C4-2B (cell line): Measurements from ENCODE around the gene THBS3.
"Not testable (repeated sequence)": the region's sequence is repeated elsewhere in the genome, so short reads cannot be mapped to it uniquely, and the experiment has no call there.

Experiments used
- H3K27ac ChIP-seq: fragments of 450-650 bp; 2 replicates; pipeline ENCODE4 v1.5.1; 2017
- ZFX ChIP-seq: fragments of 450-650 bp; IDR thresholded peaks from 2 replicates; pipeline ENCODE4 v1.6.1; 2017
- TF ChIP-seq, protein P1 (sequence below): fragments of 450-650 bp; conservative IDR thresholded peaks from 2 replicates; pipeline ENCODE4 v1.5.1; 2017; ENCODE audit warnings: mild to moderate bottlenecking

THBS3 gene

DNA sequence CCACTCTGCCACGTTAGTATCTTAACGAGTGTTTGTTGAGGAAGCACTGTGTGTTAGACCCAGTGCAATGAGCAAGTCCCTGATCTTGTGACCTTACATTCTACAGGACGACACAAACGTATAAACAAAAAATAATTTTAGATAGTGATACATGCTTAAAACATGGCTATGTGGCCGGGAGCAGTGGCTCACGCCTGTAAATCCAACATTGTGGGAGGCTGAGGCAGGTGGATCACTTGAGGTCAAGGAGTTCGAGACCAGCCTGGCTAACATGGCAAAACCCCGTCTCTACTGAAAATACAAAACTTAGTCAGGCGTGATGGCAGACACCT lies 20.4 kb upstream of the THBS3 start:
- peak overlapping the region; percentile 80 for H3K27ac ChIP-seq
- TF ChIP-seq, protein P1, sequence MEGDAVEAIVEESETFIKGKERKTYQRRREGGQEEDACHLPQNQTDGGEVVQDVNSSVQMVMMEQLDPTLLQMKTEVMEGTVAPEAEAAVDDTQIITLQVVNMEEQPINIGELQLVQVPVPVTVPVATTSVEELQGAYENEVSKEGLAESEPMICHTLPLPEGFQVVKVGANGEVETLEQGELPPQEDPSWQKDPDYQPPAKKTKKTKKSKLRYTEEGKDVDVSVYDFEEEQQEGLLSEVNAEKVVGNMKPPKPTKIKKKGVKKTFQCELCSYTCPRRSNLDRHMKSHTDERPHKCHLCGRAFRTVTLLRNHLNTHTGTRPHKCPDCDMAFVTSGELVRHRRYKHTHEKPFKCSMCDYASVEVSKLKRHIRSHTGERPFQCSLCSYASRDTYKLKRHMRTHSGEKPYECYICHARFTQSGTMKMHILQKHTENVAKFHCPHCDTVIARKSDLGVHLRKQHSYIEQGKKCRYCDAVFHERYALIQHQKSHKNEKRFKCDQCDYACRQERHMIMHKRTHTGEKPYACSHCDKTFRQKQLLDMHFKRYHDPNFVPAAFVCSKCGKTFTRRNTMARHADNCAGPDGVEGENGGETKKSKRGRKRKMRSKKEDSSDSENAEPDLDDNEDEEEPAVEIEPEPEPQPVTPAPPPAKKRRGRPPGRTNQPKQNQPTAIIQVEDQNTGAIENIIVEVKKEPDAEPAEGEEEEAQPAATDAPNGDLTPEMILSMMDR = no peak
- no peak for TF ChIP-seq ZFX

DNA sequence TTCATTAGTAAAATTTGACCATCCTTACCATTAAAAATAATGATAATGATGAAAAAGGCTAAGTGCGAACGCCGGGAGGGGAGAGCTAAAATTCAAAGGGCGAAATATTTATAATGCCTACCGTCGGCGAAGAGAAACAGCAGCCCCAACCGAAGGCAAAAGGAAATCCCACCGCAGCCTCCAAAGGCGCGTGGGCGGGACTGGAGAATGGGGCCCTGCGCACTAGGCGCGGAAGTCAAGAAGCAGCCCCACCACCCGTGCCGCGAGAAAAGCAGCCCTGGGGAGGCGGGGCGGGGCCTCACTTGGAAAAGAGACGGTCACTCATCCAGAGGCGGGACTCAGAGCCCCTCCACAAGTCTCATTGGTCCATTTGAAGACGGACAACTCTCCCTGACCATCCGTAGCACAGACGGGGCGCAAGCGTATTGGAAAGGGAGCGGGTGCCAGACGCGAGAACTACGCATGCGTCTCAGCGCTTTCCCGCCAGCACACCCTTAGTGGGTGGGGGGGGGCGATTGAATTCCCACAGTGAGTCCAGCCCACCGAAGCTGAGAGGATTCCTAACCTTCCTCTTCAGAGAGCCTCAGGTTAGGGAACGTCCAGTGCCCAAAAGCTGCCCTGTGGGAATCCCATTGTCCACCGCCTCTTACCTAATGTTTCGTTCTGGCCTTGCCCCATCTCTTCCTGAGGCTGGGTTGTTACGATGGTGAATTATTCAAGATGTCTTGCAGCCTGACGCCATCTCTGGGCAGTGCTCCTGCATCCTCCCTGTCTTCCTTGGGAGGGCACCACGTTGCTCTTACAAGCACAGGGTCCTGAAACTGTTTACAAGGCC lies 19.8 kb upstream of the THBS3 start:
- TF ChIP-seq, protein P1 = no peak
- no peak for TF ChIP-seq ZFX
- H3K27ac ChIP-seq = peak overlapping the region; percentile 80

DNA sequence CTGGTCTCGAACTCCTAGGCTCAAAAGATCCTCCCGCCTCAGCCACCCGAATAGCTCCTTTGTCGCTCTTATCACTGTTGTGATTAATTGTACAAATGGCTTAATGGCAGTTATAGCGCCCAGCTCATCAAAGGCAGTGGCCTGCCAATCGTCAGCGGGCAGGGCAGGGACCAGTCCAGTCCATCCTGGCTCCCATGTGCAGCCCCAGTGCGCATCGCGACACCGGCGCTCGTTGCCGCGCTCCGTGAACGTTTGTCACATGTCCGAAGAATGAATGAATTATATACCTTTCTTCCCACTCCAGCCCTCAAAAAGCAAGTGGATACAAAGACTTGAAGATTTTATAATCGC lies 19.2 kb upstream of the THBS3 start:
- H3K27ac ChIP-seq = peak overlapping the region; percentile 80
- TF ChIP-seq, protein P1 = no peak; the same call in 1 of the 2 replicates
- no peak for TF ChIP-seq ZFX

DNA sequence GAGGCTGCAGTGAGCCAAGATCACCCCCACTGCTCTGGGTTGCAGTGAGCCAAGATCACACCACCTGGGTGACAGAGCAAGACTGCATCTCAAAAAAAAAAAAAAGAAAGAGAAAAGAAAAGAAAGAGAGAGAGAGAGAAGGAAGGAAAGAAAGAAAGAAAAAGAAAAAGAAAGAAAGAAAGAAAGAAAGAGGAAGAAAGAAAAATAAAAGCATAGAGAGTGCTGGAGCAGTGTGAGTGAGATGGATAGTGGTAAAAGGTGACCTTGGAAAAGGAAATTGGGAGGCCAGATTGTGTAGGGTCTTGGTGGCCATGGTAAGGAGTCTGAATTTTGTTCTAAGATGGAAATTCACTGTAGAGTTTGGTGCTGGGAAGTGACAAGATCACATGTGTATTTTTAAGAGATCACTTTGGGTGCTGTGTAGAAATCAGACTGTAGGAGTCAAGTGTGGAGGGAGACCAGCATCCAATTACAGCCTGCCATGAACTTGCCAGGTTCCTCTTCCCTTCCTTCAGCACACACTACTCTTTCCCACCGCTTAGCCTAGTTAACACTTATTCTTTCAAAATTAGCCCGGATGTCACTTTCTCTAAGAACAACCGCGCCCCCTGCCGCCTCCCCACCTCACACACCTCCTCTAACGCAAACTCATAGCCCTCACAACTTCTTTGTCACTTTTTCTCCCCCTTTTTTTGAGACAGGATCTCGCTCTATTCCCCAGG lies 18.7 kb upstream of the THBS3 start:
- peak overlapping the region; percentile 80 for H3K27ac ChIP-seq

DNA sequence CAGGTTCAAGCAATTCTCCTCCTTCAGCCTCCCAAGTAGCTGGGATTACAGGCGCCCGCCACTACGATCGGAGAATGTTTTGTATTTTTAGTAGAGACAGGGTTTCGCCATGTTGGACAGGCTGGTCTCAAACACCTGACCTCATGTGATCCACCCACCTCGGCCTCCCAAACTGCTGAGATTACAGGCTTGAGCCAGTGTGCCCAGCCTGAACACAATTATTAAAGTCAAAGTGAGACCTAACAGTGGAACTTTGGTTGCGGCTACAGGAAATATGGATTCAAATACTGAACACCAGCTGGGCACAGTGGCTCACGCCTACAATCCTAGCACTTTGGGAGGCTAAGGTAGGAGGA lies 17.7 kb upstream of the THBS3 start:
- H3K27ac ChIP-seq = peak overlapping the region; percentile 80; the same call in 1 of the 2 replicates

More for the DNA sequence above, 18.7 kb upstream of the THBS3 start:
- TF ChIP-seq ZFX = no peak
- TF ChIP-seq, protein P1 = peak; percentile 70

DNA sequence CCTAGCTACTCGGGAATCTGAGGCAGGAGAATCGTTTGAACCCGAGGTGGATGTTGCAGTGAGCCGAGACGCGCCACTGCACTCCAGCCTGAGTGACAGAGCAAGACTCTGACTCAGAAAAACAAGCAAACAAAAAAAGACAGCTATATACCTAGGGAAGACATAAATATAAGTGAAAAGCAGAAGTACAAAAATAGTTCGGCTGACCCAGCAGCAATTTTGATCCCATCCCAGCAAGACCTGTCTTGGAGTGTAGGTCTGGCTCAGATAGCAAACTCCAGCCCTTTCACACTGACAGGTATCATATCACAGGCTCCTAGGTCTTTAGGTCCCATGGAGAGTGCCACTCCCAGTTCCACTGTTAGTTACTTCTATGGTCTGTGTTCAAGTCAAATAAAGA lies 15.3 kb upstream of the THBS3 start:
- H3K27ac ChIP-seq = no peak overlapping the region
- TF ChIP-seq, protein P1 = no peak
- no peak for TF ChIP-seq ZFX

DNA sequence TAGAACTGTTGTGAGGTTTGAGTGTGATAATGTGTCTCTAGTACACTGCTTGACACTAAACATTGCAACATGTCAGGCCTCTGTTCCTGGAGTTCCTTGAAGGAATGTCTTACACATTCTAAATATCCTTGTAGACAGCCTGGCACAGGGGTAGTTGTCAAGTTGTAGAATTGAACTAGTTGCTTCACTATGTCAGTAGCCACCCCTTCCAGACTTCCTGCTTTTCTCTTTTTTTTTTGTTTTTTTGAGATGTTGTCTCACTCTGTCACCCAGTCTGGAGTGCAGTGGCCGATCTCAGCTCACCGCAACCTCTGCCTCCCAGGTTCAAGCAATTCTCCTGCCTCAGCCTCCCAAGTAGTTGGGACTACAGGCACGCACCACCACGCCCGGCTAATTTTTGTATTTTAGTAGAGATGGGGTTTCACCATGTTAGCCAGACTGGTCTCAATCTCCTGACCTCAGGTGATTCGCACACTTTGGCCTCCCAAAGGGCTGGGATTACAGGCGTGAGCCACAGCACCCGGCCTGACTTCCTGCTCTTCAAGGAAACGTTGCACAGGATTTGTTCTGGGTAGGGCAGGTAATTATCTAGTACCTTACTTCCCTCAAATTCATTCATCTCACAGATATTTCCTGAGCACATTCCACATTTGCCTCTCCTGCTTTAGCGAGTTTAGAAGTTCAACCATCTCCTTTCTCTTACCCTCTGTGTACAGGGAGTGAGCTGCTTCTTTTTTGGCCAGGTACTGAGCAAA lies 12.7 kb upstream of the THBS3 start:
- not testable (repeated sequence) for H3K27ac ChIP-seq

DNA sequence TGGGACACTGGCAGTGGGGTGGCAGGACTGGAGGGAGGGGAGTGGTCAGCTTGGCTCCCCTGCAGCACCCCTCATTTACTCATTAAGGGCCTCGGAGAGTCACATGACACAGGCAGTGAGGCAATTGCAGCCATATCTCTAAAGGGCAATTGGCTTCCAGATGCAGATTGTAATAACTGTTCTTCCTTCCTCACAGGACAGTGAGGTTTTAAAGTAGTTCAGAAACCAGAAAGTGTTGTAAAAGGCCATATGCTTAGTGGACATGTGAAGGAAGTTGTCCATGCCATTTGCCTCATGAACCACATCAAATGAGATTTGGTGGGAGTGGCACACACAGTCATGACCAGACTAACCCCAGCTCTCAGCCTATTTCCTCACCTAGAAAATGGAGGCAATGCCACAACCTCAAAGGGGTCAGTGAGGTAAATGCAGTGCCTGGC lies 11.9 kb upstream of the THBS3 start:
- H3K27ac ChIP-seq = no peak overlapping the region
- no peak for TF ChIP-seq ZFX
- TF ChIP-seq, protein P1 = no peak
